ENCODE measurements around the gene CMA1.

DNA sequence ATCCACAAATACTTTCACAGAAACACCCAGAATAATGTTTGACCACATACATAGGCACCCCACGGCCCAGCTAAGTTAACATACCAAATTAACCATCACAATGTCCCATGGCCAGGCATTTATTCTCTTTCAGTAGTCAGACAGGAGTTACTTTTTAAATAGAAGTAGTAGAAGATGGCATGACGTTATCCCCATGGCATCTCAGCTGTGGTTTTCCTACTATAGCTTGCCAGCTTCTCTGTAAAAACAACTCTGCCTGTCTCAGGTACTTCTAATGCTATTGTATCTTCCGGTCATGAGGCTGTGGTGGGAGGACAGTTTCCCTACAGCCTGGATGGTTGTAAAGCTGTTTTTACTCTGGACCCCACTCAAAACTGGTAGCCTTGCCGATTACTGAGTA, 48.7 kb upstream of the CMA1 start:
- TF ChIP-seq, protein P1, sequence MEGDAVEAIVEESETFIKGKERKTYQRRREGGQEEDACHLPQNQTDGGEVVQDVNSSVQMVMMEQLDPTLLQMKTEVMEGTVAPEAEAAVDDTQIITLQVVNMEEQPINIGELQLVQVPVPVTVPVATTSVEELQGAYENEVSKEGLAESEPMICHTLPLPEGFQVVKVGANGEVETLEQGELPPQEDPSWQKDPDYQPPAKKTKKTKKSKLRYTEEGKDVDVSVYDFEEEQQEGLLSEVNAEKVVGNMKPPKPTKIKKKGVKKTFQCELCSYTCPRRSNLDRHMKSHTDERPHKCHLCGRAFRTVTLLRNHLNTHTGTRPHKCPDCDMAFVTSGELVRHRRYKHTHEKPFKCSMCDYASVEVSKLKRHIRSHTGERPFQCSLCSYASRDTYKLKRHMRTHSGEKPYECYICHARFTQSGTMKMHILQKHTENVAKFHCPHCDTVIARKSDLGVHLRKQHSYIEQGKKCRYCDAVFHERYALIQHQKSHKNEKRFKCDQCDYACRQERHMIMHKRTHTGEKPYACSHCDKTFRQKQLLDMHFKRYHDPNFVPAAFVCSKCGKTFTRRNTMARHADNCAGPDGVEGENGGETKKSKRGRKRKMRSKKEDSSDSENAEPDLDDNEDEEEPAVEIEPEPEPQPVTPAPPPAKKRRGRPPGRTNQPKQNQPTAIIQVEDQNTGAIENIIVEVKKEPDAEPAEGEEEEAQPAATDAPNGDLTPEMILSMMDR (IDR thresholded peaks at IDR 0.05): no peak
- TF ChIP-seq POLR2A (IDR thresholded peaks at IDR 0.05) (no peak), EP300 (IDR thresholded peaks at IDR 0.05) (no peak)
